ENCODE data around the gene DEPDC7.
"Not testable (repeated sequence)": the region's sequence is repeated elsewhere in the genome, so short reads cannot be mapped to it uniquely, and the experiment has no call there.

DEPDC7 gene

DNA sequence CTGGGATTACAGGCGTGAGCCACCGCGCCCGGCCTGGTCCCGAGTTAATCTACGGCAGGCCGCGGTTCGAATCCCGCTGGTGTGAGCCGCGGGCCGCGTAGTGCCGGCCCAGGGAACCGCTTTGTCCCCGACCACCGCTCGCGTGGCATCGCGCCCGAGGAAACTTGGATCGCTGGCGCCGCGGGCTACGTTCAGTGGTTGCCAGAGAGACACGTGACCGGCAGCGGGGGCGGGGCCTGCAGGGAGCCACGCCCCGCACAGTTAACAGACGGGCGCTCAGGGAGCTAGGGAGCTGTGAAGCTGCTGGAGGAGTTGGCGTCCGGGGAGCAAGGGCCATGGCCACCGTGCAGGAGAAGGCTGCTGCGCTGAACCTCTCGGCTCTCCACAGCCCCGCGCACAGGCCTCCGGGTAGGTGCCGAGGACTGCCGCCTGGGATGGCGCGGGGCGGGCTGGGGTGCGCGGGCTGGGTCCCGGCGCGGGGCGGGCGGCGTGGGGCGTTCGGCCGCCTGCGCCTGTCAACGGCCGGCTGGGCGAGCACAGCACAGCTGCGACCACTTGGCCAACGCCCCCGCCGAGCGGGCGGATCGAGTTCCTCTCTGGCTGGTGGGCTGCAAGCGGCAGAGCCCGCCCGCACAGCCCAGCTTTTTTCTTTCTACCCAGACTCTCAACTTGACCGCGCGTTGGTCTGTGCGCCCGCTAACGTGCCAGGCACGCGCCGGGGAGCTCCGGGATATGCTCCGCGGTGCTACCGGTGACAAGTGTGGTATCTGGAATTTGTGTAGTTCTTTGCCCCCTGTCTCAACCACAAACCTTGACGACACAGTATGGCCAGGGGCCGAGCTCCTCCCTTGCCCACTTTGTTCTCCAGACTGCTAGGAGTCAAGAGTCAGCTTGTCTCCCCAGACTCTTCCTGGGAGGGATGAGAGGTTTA, at the start of gene DEPDC7:
TSS of gene DEPDC7 (plus strand) at position 258 of the 931 bp plus-strand sequence. CDS start at position 336, 78 bp downstream.
- no peak for FAIRE-seq

DNA sequence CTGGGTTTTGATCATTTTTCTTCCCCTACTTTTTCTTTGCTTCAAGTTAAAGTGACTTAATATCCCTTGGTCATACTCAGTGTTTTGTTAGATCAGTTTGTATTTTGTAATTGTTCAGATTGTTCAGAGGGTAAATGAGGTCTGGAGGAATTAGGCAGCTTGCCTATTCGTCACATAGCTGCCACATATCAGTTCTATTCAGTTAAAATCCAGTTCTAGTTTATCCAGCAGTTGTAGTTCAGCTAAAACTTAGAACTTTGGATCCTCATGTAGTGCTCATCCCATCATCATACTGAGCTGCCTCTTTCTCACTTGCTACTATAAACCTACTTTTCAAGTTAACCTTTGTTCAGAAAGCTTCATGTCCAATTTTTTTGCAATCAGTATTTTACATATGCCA, 47.1 kb upstream of the DEPDC7 start:
- FAIRE-seq = peak; percentile 29

DNA sequence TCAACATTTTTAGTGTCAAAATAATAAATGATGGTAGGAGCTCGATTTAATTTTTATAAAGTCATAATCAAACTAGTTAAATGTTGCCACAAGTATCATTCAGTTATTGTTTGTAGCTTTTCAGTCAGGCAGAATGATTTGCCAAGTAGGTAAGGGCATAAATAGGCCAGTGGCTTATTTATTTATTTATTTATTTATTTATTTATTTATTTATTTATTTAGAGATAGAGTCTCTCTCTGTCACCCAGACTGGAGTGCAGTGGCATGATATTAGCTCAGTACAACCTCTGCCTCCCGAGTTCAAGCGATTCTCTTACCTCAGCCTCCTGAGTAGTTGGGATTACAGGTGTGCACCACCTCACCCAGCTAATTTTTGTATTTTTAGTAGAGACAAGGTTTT, 43.4 kb upstream of the DEPDC7 start:
- FAIRE-seq = not testable (repeated sequence)

DNA sequence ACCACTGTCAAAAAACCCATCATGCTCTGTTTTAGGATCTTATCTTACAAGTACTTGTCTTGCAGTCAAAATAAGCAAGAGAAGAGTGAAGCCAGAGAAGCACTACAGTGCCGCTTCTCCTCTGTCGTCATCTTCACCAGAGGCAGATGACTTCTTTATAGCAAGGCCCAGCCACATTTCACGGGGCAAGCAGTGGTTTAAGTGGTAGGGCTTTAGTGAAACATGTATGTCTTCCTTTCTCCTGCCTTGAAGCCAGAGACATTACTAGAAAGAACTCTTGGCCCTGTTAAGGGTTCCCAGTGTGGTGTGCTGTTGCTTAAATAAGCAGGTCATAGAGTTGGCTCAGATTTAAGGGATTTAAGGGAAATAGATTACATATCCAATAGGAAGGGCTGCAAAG, 42.9 kb upstream of the DEPDC7 start:
- no peak for FAIRE-seq

DNA sequence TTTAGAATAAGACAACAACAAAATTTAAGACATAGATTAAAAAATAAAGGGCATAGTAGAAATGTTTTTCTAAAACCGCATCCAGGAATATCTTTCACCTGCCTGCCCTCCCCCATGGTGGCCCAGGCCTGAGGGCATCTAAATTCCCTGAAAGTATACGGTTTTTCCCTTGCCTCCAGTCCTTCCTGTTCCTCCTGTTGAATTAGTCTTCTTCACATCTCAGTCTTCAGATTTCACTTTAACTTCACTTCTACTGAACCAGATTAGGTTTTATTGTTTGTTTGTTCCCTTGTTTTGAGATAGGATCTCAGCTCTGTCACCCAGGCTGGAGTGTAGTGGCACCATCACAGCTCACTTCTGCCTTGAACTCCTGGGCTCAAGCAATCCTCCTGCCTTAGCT, 33.1 kb upstream of the DEPDC7 start:
- no peak for FAIRE-seq

DNA sequence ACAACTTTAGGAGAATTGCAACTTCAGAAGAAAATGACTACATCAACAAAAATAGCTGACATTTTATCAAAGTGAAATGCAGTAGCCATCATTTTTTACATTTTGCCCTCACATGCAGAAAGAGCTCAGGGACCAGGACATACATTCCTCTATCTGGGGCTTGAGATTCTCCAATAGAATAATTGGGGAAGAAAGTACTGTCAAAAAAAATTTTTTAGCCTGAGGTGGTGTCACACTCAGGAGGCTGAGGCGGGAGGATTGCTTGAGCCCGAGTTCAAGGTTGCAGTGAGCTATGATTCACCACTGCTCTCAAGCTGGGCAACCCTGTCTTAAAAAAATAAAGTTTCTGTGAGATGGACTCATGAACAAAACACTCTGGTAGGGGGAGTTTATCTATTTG, 32.2 kb upstream of the DEPDC7 start:
- no peak for FAIRE-seq

DNA sequence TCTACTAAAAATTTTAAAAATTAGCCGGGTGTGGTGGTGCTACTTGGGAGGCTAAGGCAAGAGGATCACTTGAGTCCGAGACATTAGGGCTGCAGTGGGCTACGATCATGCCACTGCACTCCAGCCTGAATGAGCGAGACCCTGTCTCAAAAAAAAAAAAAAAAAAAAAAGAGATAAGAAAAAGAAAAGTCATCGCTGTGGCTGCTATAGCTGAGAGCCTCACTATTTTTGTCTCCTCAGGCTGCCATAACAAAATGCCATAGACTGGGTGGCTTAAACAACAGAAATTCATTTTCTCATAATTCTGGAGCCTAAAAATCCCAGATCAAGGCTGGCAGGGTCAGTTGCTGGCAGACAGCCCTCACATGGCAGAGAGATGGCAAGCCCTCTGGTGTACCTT, 30.1 kb upstream of the DEPDC7 start:
- no peak for FAIRE-seq

DNA sequence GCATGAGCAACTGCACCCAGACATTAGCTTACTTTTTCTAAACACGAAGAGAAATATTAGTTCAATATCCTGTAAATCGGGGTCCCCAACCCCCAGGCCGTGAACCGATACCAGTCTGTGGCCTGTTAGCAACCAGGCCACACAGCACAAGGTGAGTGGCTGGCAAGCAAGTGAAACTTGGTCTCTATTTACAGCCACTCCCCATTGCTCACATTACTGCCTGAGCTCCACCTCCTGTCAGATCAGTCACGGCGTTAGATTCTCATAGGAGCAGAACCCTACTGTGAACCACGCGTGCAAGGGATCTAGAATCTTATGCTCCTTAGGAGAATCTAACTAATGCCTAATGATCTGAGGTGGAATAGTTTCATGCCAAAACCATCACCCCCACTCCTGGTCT, 27.8 kb upstream of the DEPDC7 start:
- FAIRE-seq = no peak

DNA sequence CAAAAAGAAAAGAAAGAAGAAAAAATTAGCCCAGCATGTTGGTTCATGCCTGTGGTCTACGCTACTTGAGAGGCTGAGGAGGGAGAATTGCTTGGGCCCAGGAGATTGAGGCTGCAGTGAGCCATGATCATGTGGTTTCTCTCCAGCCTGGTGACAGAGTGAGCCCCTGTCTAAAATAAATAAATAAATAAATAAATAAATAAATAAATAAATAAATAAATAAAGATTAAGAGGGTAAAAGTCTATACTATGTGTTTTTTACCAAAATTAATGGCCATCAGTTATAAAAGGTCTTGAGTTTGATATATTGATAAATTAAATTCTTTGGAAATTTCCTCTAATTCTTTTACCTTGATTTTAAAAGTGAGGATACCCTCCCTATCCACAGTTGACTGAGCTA, 25.2 kb upstream of the DEPDC7 start:
- no peak for FAIRE-seq

DNA sequence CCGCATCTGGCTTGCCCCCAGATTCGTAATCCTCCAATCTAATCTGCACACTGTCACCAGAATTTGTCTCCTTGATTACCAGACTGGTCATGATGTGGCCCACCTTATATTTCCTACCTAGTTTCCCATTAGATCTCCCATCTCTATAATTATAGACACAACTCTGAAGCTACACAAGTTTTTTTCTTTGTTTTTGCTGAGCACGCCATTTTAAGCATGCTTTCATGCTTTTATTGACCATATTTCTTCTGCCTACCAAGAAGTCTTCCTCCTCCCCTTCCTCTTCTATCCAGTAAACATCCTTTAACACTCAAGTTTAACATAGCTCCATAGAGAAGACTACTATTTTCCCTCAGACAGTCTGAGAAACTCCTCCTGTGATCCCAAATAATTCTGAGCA, 24.3 kb upstream of the DEPDC7 start:
- no peak for FAIRE-seq

DNA sequence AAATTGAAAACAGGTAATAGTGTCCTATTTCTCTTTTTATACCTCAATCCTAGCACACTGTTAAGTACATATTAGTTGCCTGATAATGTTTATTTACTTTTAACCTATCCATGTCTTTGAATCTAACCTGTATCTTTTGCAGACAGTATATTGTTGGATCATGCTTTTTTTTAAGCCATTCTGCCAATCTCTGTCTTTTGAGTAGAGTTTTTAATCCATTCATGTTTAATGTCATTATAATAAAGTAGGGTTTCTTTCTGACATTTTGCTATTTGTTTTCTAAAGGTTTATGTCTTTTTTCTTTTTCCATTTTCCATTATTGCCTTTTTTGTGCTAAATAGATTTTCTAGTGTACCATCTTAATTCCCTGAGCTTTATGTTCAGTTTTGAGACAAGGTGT, 23.8 kb upstream of the DEPDC7 start:
- no peak for FAIRE-seq

DNA sequence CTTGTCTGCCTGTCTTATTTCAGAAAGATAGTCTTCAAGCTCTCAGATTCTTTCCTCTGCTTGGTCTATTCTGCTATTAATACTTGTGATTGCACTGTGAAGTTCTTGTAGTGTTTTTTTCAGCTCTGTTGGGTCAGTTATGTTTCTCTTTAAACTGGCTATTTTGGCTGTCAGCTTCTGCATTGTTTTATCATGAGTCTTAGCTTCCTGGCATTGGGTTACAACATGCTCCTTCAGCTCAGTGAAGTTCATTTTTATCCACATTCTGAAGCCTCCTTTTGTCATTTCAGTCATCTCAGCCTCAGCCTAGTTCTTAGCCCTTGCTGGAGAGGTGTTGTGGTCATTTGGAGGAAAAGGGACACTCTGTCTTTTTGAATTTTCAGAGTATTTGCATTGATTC, 15.5 kb upstream of the DEPDC7 start:
- no peak for FAIRE-seq

DNA sequence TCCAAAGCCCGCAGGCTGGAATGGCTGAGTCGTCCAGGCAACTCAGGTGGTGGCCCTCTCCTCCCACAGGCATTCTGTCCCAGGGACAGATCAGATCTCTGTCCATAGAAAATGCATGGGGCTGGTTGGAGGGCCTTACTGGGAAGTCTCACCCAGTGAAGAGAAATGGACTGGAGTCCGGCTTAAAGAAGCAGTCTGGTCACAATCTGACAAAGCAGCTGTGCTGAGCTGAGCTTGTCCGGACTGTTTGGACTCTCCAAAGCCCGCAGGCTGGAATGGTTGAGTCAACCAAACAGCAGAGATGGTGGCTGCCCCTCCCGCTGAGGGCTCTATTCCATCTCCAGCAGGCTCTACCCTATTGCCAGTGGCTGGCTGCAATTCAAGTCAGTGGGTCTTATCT, 14.4 kb upstream of the DEPDC7 start:
- no peak for FAIRE-seq

DNA sequence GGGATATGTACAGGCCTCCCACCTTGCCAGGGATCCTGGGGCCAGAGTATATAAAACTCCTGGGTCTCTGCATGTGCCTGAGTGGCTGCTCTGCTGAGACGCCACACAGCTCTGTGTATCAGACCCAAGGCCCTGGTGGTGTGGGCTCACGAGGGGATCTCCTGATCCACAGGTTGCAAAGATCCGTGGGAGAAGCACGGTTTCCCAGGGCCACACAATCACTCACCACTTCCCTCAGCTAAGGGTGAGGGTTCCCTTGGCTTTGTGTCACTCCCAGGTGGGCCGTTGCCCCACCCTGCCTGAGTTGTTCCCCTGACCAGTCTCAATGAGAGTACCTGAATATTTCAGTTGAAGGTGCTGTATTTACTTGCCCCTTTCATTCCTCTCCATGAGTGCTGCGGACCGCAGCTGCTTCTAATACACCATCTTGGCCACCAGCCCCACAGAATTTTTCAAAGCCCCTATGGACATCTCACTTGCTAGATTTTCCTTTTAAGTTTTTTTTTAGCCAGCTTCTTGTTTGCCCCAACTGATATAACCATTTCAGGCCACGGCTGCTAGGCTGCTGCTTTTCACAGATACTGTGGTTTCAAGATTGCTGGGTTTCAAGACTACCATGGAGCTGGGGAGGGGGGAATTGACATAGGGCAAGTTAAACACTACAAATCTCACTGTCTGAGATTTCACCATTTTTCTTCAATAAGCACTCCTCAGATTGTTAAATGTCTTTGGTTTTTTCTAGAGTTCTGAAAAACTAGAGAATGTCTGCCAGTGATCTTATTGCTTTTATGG, 13.7 kb upstream of the DEPDC7 start:
- no peak for FAIRE-seq

DNA sequence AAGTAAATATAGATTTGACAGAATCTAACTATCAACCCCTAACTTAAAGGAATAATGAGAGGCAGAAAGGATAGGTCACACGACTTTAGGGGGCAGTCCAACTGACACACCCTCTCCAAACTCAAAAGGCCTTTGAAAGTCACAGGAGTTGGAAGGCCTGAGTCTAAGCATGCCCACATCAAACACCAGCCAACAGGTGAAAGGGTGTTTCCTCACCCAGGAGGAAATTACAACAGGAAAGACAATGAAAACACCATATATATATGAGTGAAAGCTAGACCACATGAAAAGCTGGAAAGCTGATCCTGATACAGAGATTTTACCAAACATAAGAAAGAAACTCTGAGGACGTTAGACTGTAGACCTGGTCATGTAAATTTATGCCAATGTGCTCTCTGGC, 10.5 kb upstream of the DEPDC7 start:
- FAIRE-seq = no peak

DNA sequence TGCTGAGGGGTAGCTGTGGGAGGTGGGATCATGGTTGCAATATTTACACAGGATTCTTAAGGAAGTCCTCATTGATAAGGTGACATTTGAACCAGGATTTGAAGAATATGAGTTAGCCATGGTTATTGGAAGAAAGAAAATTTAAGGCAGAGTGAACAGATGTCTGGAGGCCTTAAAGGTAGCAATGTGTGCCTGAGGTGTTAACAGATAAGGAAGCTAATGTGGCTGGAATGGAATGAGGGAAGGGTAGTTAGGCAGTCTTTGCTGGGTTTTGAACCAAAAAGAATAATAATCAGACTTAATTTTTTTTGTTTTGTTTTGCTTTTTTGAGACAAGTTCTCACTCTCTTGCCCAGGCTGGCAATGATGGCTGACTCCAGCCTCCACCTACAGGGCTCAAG, 9.7 kb upstream of the DEPDC7 start:
- no peak for FAIRE-seq

DNA sequence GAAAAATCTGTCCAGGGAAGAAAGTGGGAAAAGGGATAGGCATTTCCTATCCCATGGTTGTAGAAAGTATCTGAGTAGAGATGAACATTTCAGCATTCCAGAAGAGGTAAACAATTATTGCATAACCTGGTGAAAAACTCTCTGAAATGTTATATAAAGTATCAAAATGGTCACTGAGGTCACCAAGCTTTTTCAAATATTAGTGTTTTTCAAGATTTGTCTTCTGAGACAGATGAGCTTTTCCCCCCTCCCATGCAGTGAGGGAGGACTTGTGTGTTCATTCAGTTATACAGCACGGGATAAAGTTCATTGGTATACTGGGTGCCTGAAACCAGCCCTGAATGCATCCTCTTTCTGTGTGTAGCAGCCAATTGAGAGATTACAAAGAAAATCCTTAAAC, 1.9 kb upstream of the DEPDC7 start:
- no peak for FAIRE-seq

DNA sequence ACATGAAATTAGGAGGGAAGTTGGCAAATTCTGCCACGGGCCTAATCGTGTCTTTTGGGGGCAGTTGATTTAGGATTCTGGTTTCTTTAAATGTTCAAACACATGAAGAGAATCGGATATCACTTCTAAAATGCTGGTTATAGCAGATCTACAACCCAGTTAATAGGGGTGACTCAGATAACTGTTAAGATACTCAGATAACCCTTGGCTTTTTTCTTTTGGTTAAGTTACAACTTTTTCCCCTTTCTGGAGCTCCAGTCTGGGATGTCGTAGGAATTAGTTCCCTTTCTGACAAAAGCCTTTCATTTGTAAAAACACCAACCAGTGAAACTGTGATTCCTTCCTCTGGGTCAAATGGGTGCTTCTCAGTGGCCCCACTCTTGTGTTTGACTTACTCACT, 976 bp downstream of the DEPDC7 start:
- FAIRE-seq = no peak

DNA sequence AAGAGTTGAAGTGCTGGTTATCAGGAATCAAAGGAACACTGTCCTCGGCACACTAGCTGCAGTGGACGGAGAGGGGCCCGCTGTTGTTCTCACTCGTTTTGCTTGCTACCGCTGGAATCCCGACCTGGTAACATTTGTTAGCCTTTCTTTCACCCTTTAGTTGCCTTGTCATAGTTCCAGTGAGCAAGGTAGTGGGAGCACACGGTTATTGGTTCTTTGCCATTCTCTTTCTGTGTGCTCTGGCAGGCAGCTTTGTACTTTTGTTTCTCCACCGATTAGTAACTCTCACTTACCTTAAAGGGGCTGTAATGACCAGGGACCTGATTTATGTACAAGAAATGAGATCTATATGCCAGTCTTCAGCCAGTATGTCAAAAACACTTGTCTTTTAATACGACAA, 1.8 kb downstream of the DEPDC7 start:
- no peak for FAIRE-seq

DNA sequence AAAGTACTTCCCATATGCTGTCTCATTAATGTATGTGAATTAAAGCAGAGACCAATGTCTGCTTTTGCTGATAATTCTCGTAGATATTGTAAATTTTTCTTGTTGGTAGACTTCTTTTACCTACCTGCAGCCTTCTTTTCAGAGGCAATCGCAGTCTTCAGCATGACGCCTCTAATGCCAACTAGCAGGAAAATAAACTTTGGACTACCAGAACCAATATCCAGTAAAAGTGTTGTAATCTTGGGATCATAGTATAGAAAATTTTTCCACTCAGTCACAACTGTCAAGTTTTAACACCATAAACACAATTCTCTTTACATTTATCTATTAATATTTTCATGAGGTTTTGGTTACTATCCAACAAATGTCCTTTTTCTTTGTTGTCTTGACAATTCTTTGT, 2.3 kb downstream of the DEPDC7 start:
- no peak for FAIRE-seq

DNA sequence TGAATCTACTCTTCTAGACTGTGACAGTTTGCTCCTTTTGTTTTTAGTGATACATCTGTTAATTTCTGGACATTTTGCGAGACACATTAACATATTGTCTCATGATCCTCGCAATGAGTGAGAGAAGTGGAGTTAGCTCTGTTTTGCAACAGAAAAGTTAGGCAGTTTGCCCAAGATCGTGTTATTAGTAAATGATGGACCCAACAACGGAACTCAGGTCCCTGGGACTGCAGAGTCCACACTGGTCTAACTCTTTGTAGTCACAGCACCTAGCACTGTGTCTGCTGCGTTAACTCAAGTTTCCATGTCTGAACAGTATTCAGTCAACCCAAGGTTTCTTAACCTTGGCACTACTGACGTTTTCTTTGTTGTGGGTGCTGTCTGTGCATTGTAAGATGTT, 3.2 kb downstream of the DEPDC7 start:
- FAIRE-seq = no peak

DNA sequence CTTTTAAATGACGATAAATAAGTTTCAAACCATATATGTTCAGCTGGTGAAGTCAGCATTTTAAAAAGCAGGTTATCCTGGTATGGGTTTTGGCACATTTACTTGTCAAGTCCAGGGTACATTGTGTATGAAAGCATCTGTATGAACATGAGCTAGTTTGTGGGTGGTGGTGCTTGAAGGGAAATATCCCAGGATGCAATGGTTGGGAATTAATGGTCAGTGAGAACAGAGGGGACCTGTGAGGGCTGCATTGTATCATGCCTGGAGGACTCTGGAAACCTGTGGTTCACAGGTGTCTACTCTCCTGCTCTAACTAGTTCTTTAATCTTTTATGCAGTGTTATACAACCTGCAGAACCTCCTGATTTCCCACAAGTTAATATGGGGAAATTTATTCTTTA, 5.8 kb downstream of the DEPDC7 start:
- no peak for FAIRE-seq

DNA sequence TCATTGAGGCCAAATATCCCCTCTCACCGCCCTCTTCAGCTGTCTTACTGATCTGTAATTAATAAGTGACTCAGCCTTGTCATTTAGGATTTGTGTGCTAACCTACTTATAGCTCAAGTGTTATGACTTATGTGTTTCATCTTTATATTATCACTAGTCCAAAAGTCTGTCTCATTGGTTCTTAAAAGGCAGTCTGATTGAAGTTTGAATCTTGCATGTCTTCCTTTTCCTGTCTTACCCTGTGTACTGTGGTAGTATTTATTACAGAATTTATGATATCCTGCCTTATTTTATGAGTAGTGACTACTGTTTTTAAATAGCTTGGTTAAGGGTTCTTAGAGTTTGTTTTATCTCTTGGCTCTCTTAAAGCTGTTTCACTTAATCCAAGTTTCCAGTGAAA, 6.3 kb downstream of the DEPDC7 start:
- FAIRE-seq = no peak

DNA sequence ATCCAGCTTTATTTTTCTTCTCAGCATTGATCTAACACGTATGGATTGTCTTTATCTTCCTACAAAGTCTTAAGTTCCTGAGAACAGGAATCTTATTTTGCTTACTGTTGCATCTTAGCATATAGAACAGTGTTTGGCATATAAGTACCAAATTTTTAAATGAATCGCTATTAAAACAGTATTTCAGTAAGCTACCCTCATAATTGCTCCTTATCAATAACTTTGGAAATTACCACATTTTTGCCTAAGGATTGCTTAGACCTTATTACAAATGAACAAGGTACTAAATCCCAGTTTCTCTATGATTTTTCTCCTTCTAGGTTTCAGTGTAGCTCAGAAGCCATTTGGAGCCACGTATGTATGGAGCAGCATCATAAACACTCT, 9.7 kb downstream of the DEPDC7 start:
- no peak for FAIRE-seq
